HL-60 (cell line): Measurements from ENCODE around the gene ABHD11.
"Not testable (repeated sequence)": the region's sequence is repeated elsewhere in the genome, so short reads cannot be mapped to it uniquely, and the experiment has no call there.

ENCODE experiments used
- TF ChIP-seq, protein P1 (sequence below): IDR thresholded peaks from one replicate; pipeline ENCODE4 v1.5.1; 2011; ENCODE audit warnings: low read length, control low read depth, inconsistent platforms; ENCODE audit not compliant: insufficient read depth
- TF ChIP-seq, protein P2 (sequence below): IDR thresholded peaks from 2 replicates; pipeline ENCODE4 v1.6.1; 2012; ENCODE audit warnings: low read depth; ENCODE audit not compliant: insufficient replicate concordance

DNA sequence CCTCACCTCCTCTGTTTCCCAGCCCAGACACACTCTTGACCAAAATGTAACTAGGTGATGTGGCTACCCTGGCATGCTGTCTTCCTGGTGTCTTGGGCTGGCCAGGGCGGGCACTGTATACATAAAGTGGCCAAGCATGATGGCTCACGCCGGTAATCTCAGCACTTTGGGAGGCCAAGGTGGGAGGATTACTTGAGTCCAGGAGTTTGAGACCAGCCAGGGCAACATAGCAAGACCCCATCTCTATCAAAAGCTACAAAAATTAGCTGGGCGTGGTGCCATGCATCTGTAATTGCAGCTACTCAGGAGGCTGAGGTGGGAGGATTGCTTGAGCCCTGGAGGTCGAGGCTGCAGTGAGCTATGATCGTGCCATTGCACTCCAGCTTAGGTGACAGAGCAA is 25.3 kb downstream of the ABHD11 start:
- TF ChIP-seq, protein P1, sequence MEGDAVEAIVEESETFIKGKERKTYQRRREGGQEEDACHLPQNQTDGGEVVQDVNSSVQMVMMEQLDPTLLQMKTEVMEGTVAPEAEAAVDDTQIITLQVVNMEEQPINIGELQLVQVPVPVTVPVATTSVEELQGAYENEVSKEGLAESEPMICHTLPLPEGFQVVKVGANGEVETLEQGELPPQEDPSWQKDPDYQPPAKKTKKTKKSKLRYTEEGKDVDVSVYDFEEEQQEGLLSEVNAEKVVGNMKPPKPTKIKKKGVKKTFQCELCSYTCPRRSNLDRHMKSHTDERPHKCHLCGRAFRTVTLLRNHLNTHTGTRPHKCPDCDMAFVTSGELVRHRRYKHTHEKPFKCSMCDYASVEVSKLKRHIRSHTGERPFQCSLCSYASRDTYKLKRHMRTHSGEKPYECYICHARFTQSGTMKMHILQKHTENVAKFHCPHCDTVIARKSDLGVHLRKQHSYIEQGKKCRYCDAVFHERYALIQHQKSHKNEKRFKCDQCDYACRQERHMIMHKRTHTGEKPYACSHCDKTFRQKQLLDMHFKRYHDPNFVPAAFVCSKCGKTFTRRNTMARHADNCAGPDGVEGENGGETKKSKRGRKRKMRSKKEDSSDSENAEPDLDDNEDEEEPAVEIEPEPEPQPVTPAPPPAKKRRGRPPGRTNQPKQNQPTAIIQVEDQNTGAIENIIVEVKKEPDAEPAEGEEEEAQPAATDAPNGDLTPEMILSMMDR = not testable (repeated sequence)
- TF ChIP-seq, protein P2, sequence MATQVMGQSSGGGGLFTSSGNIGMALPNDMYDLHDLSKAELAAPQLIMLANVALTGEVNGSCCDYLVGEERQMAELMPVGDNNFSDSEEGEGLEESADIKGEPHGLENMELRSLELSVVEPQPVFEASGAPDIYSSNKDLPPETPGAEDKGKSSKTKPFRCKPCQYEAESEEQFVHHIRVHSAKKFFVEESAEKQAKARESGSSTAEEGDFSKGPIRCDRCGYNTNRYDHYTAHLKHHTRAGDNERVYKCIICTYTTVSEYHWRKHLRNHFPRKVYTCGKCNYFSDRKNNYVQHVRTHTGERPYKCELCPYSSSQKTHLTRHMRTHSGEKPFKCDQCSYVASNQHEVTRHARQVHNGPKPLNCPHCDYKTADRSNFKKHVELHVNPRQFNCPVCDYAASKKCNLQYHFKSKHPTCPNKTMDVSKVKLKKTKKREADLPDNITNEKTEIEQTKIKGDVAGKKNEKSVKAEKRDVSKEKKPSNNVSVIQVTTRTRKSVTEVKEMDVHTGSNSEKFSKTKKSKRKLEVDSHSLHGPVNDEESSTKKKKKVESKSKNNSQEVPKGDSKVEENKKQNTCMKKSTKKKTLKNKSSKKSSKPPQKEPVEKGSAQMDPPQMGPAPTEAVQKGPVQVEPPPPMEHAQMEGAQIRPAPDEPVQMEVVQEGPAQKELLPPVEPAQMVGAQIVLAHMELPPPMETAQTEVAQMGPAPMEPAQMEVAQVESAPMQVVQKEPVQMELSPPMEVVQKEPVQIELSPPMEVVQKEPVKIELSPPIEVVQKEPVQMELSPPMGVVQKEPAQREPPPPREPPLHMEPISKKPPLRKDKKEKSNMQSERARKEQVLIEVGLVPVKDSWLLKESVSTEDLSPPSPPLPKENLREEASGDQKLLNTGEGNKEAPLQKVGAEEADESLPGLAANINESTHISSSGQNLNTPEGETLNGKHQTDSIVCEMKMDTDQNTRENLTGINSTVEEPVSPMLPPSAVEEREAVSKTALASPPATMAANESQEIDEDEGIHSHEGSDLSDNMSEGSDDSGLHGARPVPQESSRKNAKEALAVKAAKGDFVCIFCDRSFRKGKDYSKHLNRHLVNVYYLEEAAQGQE = not testable (repeated sequence)
